HG03432 (cell line): ENCODE measurements around the gene RUVBL2.

Experiments
- ATAC-seq: cut with Tn5 transposase; IDR thresholded peaks from one replicate; pipeline ENCODE4 v1.9.1; 2021; ENCODE audit warnings: mild to moderate bottlenecking, moderate library complexity; ENCODE audit not compliant: unreplicated experiment

Gene RUVBL2

GRCh38 chr19:48963371-48964204 is 30.1 kb upstream of the RUVBL2 start:
- ATAC-seq: peak; percentile 30

GRCh38 chr19:48964205-48965039 is 29.3 kb upstream of the RUVBL2 start:
- ATAC-seq: no peak

GRCh38 chr19:48965040-48965805 is 28.5 kb upstream of the RUVBL2 start, which contains the start of gene FTL:
FTL (plus strand) TSS chr19:48965309; CDS start chr19:48965508, 199 bp downstream.
- ATAC-seq: peak; percentile 60

- peak; percentile 19 for ATAC-seq
These were observed 27.7 kb upstream of the RUVBL2 start for GRCh38 chr19:48965806-48966540.

- ATAC-seq: no peak
These were observed 26.9 kb upstream of the RUVBL2 start for GRCh38 chr19:48966541-48967345.

GRCh38 chr19:48967346-48968178 is 26.1 kb upstream of the RUVBL2 start:
- ATAC-seq: no peak

- ATAC-seq: no peak
These were observed 25.5 kb upstream of the RUVBL2 start for GRCh38 chr19:48968179-48968661.

GRCh38 chr19:48968813-48969218 is 24.9 kb upstream of the RUVBL2 start:
- ATAC-seq: no peak

GRCh38 chr19:48969276-48970138 is 24.2 kb upstream of the RUVBL2 start:
- ATAC-seq: no peak

- no peak for ATAC-seq
These were observed 23.4 kb upstream of the RUVBL2 start for GRCh38 chr19:48970139-48970766.

GRCh38 chr19:48970923-48971395 is 22.7 kb upstream of the RUVBL2 start:
- no peak for ATAC-seq

- no peak for ATAC-seq
These were observed 17.5 kb upstream of the RUVBL2 start for GRCh38 chr19:48975947-48976847.

GRCh38 chr19:48977061-48977460 is 16.6 kb upstream of the RUVBL2 start:
- no peak for ATAC-seq

- ATAC-seq: no peak
These were observed 11.4 kb upstream of the RUVBL2 start for GRCh38 chr19:48982280-48982679.

- ATAC-seq: no peak
These were observed 8.0 kb upstream of the RUVBL2 start for GRCh38 chr19:48985711-48986110.

- no peak for ATAC-seq
These were observed 7.5 kb upstream of the RUVBL2 start for GRCh38 chr19:48986211-48986610.
